Vagina (tissue), 2 donors: ENCODE results near the gene DENND2C. TPM values are rescaled to one million over a fixed set of nuclear protein-coding genes. Genes with fewer than 3 reads are reported as not detected.

Experiments
- DNase-seq, 2 donors: peaks; one replicate each; pipeline ENCODE4 v3.0.0-alpha.2; 2017; ENCODE audit errors: extremely low spot score in 2 of 2
- H3K27ac ChIP-seq: fragments of 200-600 bp; sonication (generic); one replicate; pipeline ENCODE4 v1.5.1; 2019
- H3K27me3 ChIP-seq: fragments of 200-600 bp; sonication (generic); one replicate; pipeline ENCODE4 v1.5.1; 2019
- H3K36me3 ChIP-seq, 2 donors: fragments of 200-600 bp; sonication (generic); one replicate each; pipeline ENCODE4 v1.5.1; 2017 to 2019
- H3K4me1 ChIP-seq: fragments of 200-600 bp; sonication (generic); one replicate; pipeline ENCODE4 v1.5.1; 2019
- H3K4me3 ChIP-seq, 2 donors: fragments of 200-600 bp; sonication (generic); 1 replicate in 1 of 2; 2 replicates in 1 of 2; pipeline ENCODE4 v1.5.1; 2016 to 2019
- H3K9me3 ChIP-seq: fragments of 200-600 bp; sonication (generic); one replicate; pipeline ENCODE4 v1.5.1; 2019
- CTCF ChIP-seq, 3 experiments: fragments of 450-650 bp in 2 of 3; fragments of 200-600 bp in 1 of 3; sonication (generic) in 1 of 3; IDR thresholded peaks; one replicate each; pipeline ENCODE4 v1.5.1; 2017 to 2019; ENCODE audit warnings: antibody characterized with exemption in 3 of 3, mild to moderate bottlenecking in 2 of 3, moderate library complexity in 2 of 3
- POLR2A ChIP-seq, 2 donors: fragments of 450-650 bp; IDR thresholded peaks; one replicate each; pipeline ENCODE4 v1.6.1; 2017; ENCODE audit warnings: antibody characterized with exemption in 2 of 2, mild to moderate bottlenecking in 2 of 2, moderate library complexity in 2 of 2
- POLR2AphosphoS5 ChIP-seq, 2 donors: sonication (generic); formaldehyde crosslinking; IDR thresholded peaks; one replicate each; pipeline ENCODE4 v1.9.0; 2017; ENCODE audit warnings: antibody characterized with exemption in 2 of 2, mild to moderate bottlenecking in 2 of 2, low read depth in 1 of 2; ENCODE audit not compliant: insufficient read depth in 1 of 2
- intact Hi-C: fragments of 100-400 bp; cut with DNase I; formaldehyde crosslinking; loops from one replicate; pipeline ENCODE4 v1.15.1; 2023
- total RNA-seq: library from RNA; depleted of rRNA; stranded (reverse); fragments of >200 nt; gene quantifications from one replicate; pipeline ENCODE4 v1.2.3, GENCODE V29; 2016

Gene DENND2C
- 25.5 TPM for total RNA-seq

GRCh38 chr1:114669562-114670082, at the start of gene DENND2C:
Gene DENND2C (minus strand): TSS chr1:114670049. CDS start chr1:114625984, 44,065 bp downstream.
- no peak for DNase-seq
- intact Hi-C loops, result no loop called here
- Histone ChIP-seq H3K4me3 (peak within 1 kb of the TSS; percentile 82 to 89), H3K9me3 (no peaks in the 10 kb centered on the region), H3K36me3 (no peaks in the 10 kb centered on the region), H3K27me3 (no peaks in the 10 kb centered on the region), H3K27ac (peak within 1 kb of the TSS; percentile 92), H3K4me1 (peaks cover 11% of the 10 kb centered on the region)
- TF ChIP-seq CTCF (IDR thresholded peaks at IDR 0.05) (no peak), POLR2AphosphoS5 (IDR thresholded peaks at IDR 0.05; ENCODE audit: insufficient read depth in 1 of 2, low read depth in 1 of 2) (no peak), POLR2A (IDR thresholded peaks at IDR 0.05) (peak in 1 of 2 donors; percentile 34)

GRCh38 chr1:114719424-114719787, 49.6 kb upstream of the DENND2C start:
- TF ChIP-seq POLR2AphosphoS5 (IDR thresholded peaks at IDR 0.05; ENCODE audit: insufficient read depth in 1 of 2, low read depth in 1 of 2) (no peak), POLR2A (IDR thresholded peaks at IDR 0.05) (no peak)
- Histone ChIP-seq H3K4me1 (peaks cover 22% of the 10 kb centered on the region), H3K36me3 (peaks cover 0 to 66% of the 10 kb centered on the region in 2 donors), H3K27me3 (no peaks in the 10 kb centered on the region), H3K4me3 (no peak overlapping the region), H3K9me3 (no peaks in the 10 kb centered on the region), H3K27ac (no peak overlapping the region)
- intact Hi-C loops, result loop anchor here (5.0 kb wide), 1 partner anchor 137 kb away; the partner anchor contains the start of gene BCAS2
- DNase-seq, result no peak

- no peak overlapping the region for H3K4me3 ChIP-seq
- TF ChIP-seq CTCF (IDR thresholded peaks at IDR 0.05) (no peak), POLR2AphosphoS5 (IDR thresholded peaks at IDR 0.05; ENCODE audit: insufficient read depth in 1 of 2, low read depth in 1 of 2) (no peak), POLR2A (IDR thresholded peaks at IDR 0.05) (no peak)
- intact Hi-C loops, result loop anchor here (5.0 kb wide), 1 partner anchor 137 kb away; the partner anchor contains the start of gene BCAS2
- peaks cover 28% of the 10 kb centered on the region for H3K4me1 ChIP-seq
- H3K9me3 ChIP-seq, result no peaks in the 10 kb centered on the region
- DNase-seq, result no peak
- H3K36me3 ChIP-seq, result peaks cover 0 to 63% of the 10 kb centered on the region in 2 donors
- H3K27me3 ChIP-seq, result no peaks in the 10 kb centered on the region
- no peak overlapping the region for H3K27ac ChIP-seq
Observed at GRCh38 chr1:114718661-114719423, 49.0 kb upstream of the DENND2C start.

GRCh38 chr1:114716304-114717170, 46.7 kb upstream of the DENND2C start, which contains the start of gene NRAS:
Gene NRAS (minus strand): TSS chr1:114716771. CDS start chr1:114716160, 611 bp downstream.
- peaks cover 0 to 52% of the 10 kb centered on the region in 2 donors for H3K36me3 ChIP-seq
- peaks cover 34% of the 10 kb centered on the region for H3K4me1 ChIP-seq
- intact Hi-C loops, result loop anchor here (5.0 kb wide), 1 partner anchor 134 kb away; the partner anchor contains the start of gene BCAS2
- H3K27me3 ChIP-seq, result no peaks in the 10 kb centered on the region
- H3K27ac ChIP-seq, result peak within 1 kb of the TSS; percentile 81
- DNase-seq, result peak; percentile 94 to 97
- no peak for TF ChIP-seq POLR2A (IDR thresholded peaks at IDR 0.05)
- peak; percentile 89 to 96 for TF ChIP-seq POLR2AphosphoS5 (IDR thresholded peaks at IDR 0.05; ENCODE audit: insufficient read depth in 1 of 2, low read depth in 1 of 2)
- no peaks in the 10 kb centered on the region for H3K9me3 ChIP-seq
- H3K4me3 ChIP-seq, result peak within 1 kb of the TSS; percentile 58 to 82

GRCh38 chr1:114715952-114716303, 46.1 kb upstream of the DENND2C start:
- H3K27me3 ChIP-seq, result no peaks in the 10 kb centered on the region
- no peaks in the 10 kb centered on the region for H3K9me3 ChIP-seq
- peak overlapping the region; percentile 81 for H3K27ac ChIP-seq
- DNase-seq, result no peak
- peaks cover 0 to 46% of the 10 kb centered on the region in 2 donors for H3K36me3 ChIP-seq
- intact Hi-C loops, result loop anchor here (5.0 kb wide), 1 partner anchor 134 kb away; the partner anchor contains the start of gene BCAS2
- H3K4me1 ChIP-seq, result peaks cover 34% of the 10 kb centered on the region
- H3K4me3 ChIP-seq, result peak overlapping the region; percentile 58 to 82
- TF ChIP-seq POLR2AphosphoS5 (IDR thresholded peaks at IDR 0.05; ENCODE audit: insufficient read depth in 1 of 2, low read depth in 1 of 2) (no peak), CTCF (IDR thresholded peaks at IDR 0.05) (no peak), POLR2A (IDR thresholded peaks at IDR 0.05) (no peak)
